ENCODE measurements around the gene TRMT2B. TPM values are rescaled to one million over a fixed set of nuclear protein-coding genes. Genes with fewer than 3 reads are reported as not detected.

The TRMT2B gene
- polyA plus RNA-seq, 3 donors, result 10.5 to 13.3 (median 13.0) TPM

DNA sequence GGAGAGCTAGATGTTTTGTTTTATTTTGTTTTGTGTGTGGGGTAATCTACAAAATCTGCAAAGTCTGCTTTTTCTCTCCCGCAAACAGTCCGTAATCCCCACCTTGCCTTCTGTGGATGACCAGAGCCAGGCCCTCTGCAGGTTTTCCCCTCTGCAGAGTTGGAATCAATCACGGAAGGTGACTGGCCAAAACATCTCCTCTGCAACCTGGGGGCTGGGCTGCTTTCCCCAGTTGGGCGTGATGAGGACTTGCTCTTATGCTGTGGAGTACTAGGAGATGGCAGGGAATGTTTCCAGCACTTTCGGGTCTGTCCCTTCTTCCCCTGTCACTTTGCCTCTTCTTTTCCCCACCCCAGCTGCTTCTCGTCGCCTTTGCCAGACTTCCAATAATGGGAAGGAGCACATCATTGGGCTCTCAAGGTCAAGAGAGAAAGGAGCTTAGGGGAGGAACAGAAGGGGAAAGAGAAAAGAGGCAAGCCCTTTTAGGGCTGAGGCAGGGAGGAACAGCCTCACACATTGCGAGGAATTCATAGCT lies 27.9 kb upstream of the TRMT2B start:
- no CpG with 5 or more reads among the region's 8 CpGs for WGBS (ENCODE audit: insufficient coverage)

DNA sequence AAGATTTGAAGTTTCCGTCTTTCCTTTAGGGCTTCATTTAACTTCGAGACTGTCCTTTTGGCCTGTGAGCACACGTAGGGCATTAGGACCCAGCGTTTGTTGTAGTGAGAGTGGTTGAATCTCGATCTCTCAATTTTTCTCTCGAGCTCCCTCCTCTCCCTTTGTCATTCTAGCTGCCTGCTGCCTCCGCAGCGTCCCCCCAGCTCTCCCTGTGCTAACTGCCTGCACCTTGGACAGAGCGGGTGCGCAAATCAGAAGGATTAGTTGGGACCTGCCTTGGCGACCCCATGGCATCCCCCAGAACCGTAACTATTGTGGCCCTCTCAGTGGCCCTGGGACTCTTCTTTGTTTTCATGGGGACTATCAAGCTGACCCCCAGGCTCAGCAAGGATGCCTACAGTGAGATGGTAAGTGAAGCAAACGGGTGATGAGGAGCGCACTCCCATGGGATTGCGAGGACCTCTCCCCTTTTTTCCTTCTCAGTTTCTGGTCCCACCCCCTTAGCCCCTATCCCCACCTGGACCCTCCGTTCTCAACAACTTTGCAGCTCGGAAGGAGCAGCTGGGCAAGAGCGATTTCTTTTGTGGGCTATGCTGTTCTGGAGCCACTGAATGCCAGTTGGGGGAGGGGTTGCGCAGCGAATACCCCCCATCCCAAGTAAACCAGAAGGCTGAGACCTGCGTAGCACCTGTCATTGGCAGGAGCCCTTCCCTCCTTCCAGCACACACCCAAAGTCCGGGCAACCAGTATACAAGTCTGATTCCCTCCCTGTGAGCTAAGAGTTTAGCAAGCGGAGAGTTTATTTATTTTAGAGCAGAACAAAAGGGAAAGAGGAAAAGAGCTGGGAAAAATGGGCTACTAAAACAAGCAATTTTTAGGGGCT lies 27.0 kb upstream of the TRMT2B start, which contains the start of gene TMEM35A:
TMEM35A (plus strand) TSS at position 164 of the 883 bp plus-strand sequence; CDS start at position 288, 124 bp downstream.
- Mint-ChIP-seq H3K9me3 (peaks cover 0 to 3% (median 0%) of the 10 kb centered on the region in 7 donors), H3K27ac (peak within 1 kb of the TSS in 1 of 7 donors; percentile 42), H3K4me1 (peaks cover 6% of the 10 kb centered on the region), H3K27me3 (ENCODE audit: low read depth in 3 of 3) (peaks cover 9 to 24% (median 22%) of the 10 kb centered on the region in 3 donors), H3K4me3 (peak within 1 kb of the TSS; percentile 20 to 69), H3K36me3 (no peaks in the 10 kb centered on the region)
- WGBS (ENCODE audit: insufficient coverage), result 0% methylated on average over 5 of the region's 23 CpGs
- TF ChIP-seq, protein P1, sequence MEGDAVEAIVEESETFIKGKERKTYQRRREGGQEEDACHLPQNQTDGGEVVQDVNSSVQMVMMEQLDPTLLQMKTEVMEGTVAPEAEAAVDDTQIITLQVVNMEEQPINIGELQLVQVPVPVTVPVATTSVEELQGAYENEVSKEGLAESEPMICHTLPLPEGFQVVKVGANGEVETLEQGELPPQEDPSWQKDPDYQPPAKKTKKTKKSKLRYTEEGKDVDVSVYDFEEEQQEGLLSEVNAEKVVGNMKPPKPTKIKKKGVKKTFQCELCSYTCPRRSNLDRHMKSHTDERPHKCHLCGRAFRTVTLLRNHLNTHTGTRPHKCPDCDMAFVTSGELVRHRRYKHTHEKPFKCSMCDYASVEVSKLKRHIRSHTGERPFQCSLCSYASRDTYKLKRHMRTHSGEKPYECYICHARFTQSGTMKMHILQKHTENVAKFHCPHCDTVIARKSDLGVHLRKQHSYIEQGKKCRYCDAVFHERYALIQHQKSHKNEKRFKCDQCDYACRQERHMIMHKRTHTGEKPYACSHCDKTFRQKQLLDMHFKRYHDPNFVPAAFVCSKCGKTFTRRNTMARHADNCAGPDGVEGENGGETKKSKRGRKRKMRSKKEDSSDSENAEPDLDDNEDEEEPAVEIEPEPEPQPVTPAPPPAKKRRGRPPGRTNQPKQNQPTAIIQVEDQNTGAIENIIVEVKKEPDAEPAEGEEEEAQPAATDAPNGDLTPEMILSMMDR (IDR thresholded peaks at IDR 0.05), result no peak
- Histone ChIP-seq H3K9me3 (replicated peaks in 1 of 2; ENCODE audit: control insufficient read depth in 1 of 2, insufficient read depth in 1 of 2, low read length in 2 of 2) (no peaks in the 10 kb centered on the region), H3K9ac (ENCODE audit: insufficient read depth, low read length, poor library complexity, severe bottlenecking) (no peak within 1 kb of the TSS), H4K20me1 (ENCODE audit: insufficient read depth, low read length) (no peaks in the 10 kb centered on the region), H3K4me1 (ENCODE audit: control insufficient read depth in 1 of 2, insufficient read depth in 2 of 2, low read length in 2 of 2) (no peaks in the 10 kb centered on the region), H3K27me3 (ENCODE audit: control insufficient read depth in 2 of 2, insufficient read depth in 2 of 2, low read length in 2 of 2) (peaks cover 4 to 23% of the 10 kb centered on the region in 2 donors), H3K4me3 (replicated peaks in 1 of 3; ENCODE audit: low read depth in 2 of 3, low read length in 3 of 3) (no peak within 1 kb of the TSS), H2AFZ (ENCODE audit: insufficient read depth, low read depth, low read length, poor library complexity, severe bottlenecking) (peak within 1 kb of the TSS; percentile 45), H3K4me2 (replicated peaks; ENCODE audit: extremely low read depth, low read length, poor library complexity, severe bottlenecking) (no peak within 1 kb of the TSS), H3K36me3 (replicated peaks in 1 of 2; ENCODE audit: control insufficient read depth in 1 of 2, insufficient read depth in 2 of 2, low read length in 2 of 2) (no peaks in the 10 kb centered on the region), H3K79me2 (ENCODE audit: insufficient read depth, low read length) (no peaks in the 10 kb centered on the region), H3K27ac (ENCODE audit: low read depth in 1 of 2, low read length in 2 of 2) (no peak within 1 kb of the TSS)
- intact Hi-C loops (cut with micrococcal nuclease), result no loop called here
- no peak for DNase-seq

More for the DNA sequence above, 27.9 kb upstream of the TRMT2B start:
- Histone ChIP-seq H3K79me2 (ENCODE audit: insufficient read depth, low read length) (no peaks in the 10 kb centered on the region), H4K20me1 (ENCODE audit: insufficient read depth, low read length) (no peaks in the 10 kb centered on the region), H3K27me3 (ENCODE audit: control insufficient read depth in 2 of 2, insufficient read depth in 2 of 2, low read length in 2 of 2) (peaks cover 4 to 23% of the 10 kb centered on the region in 2 donors), H2AFZ (ENCODE audit: insufficient read depth, low read depth, low read length, poor library complexity, severe bottlenecking) (no peak overlapping the region), H3K9ac (ENCODE audit: insufficient read depth, low read length, poor library complexity, severe bottlenecking) (no peak overlapping the region), H3K36me3 (replicated peaks in 1 of 2; ENCODE audit: control insufficient read depth in 1 of 2, insufficient read depth in 2 of 2, low read length in 2 of 2) (no peaks in the 10 kb centered on the region), H3K27ac (ENCODE audit: low read depth in 1 of 2, low read length in 2 of 2) (no peak overlapping the region), H3K4me1 (ENCODE audit: control insufficient read depth in 1 of 2, insufficient read depth in 2 of 2, low read length in 2 of 2) (no peaks in the 10 kb centered on the region), H3K4me2 (replicated peaks; ENCODE audit: extremely low read depth, low read length, poor library complexity, severe bottlenecking) (no peak overlapping the region), H3K4me3 (replicated peaks in 1 of 3; ENCODE audit: low read depth in 2 of 3, low read length in 3 of 3) (no peak overlapping the region), H3K9me3 (replicated peaks in 1 of 2; ENCODE audit: control insufficient read depth in 1 of 2, insufficient read depth in 1 of 2, low read length in 2 of 2) (no peaks in the 10 kb centered on the region)
- DNase-seq, result no peak
- no peak overlapping the region for H3K4me3 Mint-ChIP-seq
- TF ChIP-seq, protein P1 (IDR thresholded peaks at IDR 0.05), result no peak
- no peak overlapping the region for H3K27ac Mint-ChIP-seq
- peaks cover 0 to 3% (median 0%) of the 10 kb centered on the region in 7 donors for H3K9me3 Mint-ChIP-seq
- no peaks in the 10 kb centered on the region for H3K36me3 Mint-ChIP-seq
- H3K27me3 Mint-ChIP-seq (ENCODE audit: low read depth in 3 of 3), result peaks cover 9 to 24% (median 22%) of the 10 kb centered on the region in 3 donors
- H3K4me1 Mint-ChIP-seq, result peaks cover 6% of the 10 kb centered on the region
- intact Hi-C loops (cut with micrococcal nuclease), result no loop called here

Data from CD14-positive monocyte (primary cell).